Activated effector memory CD4-positive, alpha-beta T cell treated with anti-CD3 and anti-CD28 coated beads, Interleukin-2, amount 50 U/mL, for 16 hours (primary cell): ENCODE measurements around the gene RASGEF1C.
"Not testable (repeated sequence)": the region's sequence is repeated elsewhere in the genome, so short reads cannot be mapped to it uniquely, and the experiment has no call there.

Experiments used
- DNase-seq: peaks from one replicate; pipeline ENCODE4 v3.0.0-alpha.2; 2020

Gene RASGEF1C

DNA sequence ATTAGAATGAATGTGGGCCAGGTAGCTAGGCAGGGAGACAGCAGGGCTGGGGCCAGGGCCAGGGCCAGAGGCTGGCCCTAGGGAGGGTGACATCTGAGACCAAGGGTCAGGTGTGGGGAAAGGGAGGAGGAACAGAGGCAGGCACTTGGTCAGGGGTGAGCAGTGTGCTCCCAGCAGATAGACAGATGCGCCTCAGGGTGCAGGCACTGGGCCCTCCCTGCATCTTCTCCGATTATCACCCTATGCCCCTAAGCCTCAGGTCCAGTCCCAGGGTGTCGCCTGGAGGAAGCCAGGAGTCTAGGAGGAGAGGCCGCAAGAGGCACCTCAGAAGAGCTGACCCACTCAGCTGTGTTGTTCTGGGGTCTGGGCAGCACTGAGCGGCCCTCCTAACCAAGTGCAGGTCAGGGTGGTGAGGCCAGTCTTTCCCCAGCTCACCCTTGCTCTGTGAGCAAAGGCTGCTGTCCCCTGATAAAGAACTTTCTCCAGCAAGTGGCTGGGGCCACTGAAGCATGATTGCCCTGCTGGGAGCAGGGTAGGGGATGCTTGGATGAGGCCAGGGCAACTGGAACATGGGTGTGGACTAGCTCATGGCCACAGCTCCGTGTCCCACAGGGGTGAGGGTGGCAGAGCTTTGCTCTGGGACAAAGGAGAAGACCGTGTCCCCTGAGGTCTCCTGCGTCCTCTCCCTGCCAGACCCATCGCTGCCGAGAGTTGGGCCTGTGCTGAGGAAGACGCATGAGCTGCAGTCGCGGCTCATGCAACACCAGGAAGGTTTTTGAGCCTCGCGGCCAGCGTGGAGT is 2.1 kb upstream of the RASGEF1C start:
- DNase-seq, result no peak

DNA sequence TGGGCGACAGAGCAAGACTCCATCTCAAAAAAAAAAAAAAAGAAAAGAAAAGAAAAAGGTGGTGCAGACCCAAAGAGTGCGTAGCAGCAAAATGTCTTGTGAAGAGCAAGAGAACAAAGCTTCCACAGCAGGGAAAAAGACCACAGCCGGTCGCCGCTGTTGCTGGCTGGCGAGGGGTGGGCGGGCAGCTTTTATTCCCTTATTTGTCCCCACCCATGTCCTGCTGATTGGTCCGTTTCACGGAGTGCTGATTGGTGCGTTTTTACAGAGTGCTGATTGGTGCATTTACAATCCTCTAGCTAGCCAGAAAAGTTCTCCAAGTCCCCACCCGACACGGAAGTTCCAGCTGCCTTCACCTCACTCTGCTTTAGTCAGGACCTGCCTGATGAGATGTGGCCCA is 1.1 kb upstream of the RASGEF1C start:
- not testable (repeated sequence) for DNase-seq

GRCh38 chr5:180208435-180209081 is 453 bp downstream of the RASGEF1C start:
- no peak for DNase-seq

- DNase-seq, result no peak
Measured at GRCh38 chr5:180208038-180208434, 975 bp downstream of the RASGEF1C start.

DNA sequence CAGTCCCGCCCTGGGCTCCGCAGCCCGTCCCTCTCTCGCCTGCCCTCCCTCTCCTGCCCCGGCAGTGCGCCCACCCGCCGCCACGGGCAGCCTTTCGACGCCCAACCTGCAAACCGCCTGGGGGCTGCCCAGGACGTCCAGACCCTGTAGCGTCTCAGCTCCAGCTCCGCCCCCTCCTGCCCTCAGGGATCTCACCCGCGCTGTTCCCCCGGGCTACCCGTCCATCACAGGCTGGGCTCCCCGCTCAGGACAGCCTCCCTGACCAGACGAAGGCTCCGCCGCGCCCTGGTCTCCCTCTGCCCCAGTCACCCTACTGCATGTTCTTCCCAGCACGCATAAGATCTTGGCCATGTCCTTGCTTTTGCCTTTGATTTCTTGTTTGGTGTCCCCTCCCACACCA is 1.4 kb downstream of the RASGEF1C start:
- no peak for DNase-seq

DNA sequence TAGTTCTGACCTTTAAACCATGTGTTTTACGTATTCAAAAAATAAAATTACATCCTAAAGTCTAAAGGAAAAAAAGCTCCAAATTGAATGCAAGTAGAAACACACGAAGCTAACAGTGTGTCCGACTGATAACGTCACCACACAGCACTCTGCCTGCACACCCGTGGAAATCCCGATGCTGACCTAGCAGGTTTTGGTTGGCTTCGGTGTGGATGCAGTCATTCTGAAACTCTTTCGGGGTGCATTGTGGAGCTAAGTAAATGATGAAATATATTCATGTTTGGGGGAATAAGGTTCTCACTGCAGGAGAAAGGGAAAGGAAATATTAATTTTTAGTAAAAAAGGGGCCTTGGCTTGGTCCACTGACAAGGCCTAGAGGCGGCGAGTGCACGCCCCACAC is 2.0 kb downstream of the RASGEF1C start:
- no peak for DNase-seq

DNA sequence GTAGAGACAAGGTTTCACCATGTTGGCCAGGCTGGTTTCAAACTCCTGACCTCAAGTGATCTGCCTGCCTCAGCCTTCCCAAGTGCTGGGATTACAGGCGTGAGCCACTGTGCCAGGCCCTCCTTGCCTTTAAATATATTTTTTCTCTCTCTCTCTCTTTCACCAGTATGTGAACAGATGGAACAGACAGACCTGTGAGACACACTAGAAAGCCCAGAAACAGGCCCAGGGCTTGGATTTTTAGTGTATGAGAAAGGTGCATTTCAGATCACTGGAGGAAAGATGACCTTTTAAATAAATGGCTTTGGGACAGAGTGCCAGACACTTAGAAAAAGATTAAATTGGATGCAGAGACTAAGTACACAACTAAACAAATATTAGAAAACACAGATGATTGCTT is 3.1 kb downstream of the RASGEF1C start:
- DNase-seq, result no peak

DNA sequence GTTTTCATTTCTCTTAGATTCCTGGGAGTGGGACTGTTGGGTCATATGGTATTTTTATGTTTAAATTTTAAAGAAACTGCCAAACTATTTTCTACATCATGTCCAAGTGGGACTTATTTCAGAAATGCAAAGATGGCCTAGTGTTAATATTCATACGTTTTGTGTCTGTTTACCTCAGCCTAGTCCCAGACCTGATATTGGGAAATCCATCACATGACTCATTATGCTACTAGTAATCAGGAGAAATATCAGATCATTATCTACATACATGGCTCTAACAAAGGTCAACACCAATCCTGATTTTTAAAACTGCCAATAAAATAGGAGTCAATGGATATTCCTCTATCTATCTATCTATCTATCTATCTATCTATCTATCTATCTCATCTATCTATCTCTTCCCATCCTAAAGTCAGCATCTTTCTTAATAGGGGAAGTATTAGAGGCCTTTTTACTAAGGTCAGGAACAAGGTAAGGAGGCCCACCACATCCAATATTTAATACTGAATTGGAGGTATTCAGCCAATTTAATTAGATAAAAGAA is 4.7 kb downstream of the RASGEF1C start:
- no peak for DNase-seq

GRCh38 chr5:180202939-180203573 is 6.0 kb downstream of the RASGEF1C start:
- no peak for DNase-seq

- no peak for DNase-seq
Measured at GRCh38 chr5:180201051-180201987, 7.7 kb downstream of the RASGEF1C start.

GRCh38 chr5:180199390-180199789 is 9.6 kb downstream of the RASGEF1C start:
- DNase-seq, result no peak

DNA sequence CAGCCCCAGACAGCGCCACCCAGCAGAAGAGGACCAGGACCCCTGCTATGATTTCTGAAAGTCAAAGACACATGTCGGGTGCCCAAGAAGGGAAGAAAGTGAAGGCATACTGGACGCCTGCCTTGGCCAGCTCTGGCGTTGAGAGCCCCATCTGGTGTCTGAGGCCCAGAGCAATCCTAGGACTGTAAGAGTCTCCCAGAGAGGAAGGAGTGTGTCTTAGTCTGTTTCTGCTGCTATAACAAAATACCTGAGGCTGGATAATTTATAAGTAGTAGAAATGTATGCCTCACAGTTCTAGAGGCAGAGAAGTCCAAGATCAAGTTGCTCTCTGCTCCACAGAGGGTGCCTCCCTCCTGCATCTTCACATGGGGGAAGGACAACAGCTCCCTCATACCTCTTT is 10.8 kb downstream of the RASGEF1C start:
- DNase-seq, result no peak

DNA sequence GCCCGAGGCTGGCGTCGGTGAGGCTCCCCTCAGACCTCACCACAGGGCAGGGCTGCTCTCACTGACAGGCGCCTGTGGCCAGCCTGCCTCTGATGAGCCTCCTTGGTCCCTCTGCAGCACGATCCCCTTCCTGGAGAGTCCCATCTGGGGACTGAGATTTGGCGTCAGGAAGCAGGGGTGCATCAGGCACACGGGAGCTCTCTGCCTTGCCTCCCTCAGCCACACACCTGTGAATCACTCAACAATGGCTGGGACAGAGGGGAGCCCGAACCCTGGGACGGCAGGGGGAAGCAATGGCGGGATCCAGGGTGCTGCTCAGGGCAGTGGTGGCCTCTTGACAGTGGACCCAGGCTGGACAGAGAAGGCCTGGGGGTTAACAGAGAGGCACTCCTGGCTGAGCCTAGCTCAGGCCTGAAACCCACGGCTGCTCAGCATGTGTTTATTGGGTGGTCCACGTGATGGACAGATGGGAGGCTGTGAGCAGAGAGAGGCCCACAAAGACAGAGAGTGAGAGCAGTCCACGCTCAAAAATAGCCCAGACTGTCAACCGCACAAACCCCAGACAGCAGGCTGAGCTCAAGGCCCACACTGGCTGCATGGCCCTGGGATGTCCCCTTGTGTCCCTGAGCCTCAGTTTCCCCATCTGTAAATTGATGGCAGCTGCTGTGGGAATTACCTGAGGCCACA is 11.9 kb downstream of the RASGEF1C start:
- no peak for DNase-seq

DNA sequence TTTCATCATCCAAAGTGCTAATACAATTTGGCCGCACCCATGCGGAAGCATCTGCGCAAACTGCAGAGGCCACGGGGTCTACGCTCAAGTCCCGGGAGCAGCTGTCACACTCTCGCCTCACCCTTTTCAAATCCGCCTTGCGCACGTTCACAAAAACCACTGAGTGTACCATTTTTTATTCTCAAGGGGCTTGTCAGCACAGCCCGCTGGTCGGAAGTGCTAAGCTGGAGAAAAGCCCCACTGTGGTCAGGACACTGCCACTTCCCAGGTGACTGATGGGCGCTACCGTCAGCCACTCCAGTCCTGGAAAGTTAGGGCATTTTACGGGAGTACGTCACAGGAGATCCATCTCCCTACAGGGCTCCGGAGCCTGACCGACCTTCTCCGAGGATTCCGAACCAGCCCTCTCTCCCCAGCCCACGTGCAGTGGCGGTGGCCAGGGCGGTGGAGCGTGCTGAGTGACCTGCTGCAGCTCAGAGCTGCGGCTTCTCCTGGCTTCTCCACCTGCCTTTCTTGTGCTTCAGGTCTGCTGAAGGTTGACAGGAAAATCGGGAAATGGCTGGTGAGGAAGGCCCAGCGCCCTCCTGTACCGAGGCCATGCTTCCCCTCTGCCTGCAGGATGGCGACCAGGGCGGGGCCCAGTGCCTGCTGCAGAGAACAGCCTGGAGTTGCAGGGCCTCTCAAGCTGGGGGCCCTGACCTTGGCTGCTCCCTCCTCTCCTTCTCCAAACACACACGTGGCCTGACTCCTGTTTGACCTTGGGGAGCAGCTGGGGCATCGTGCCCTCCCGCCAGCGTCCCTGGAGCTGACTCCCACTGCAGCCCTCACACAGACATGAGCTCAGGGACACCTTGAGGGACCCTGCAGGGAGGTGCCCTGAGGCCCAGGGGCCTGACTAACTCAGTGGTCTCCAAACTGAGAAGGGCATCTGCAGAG is 14.3 kb downstream of the RASGEF1C start:
- DNase-seq, result no peak

- DNase-seq, result no peak
Measured at GRCh38 chr5:180193749-180194375, 15.1 kb downstream of the RASGEF1C start.

DNA sequence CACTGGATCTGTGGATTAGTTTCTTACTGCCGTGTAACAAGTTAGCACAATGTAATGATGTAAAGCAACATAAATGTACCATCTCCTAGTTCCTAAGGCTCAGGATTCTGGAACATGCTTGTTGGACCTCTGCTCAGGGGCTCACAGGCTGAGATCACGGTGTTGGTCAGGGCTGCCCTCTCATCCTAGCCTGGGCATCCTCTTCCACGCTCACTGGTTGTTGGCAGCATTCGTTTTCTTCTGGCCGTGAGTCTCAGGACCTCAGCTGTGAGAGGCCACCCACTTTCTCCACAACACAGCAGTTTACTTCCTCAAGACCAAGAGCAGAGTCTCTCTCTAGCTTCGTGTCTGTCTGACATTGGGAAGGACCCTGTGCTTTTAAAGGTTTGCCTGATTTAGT is 17.3 kb downstream of the RASGEF1C start:
- DNase-seq, result no peak

GRCh38 chr5:180187767-180188166 is 21.2 kb downstream of the RASGEF1C start:
- no peak for DNase-seq

- no peak for DNase-seq
Measured at GRCh38 chr5:180180846-180181245, 28.2 kb downstream of the RASGEF1C start.

GRCh38 chr5:180180421-180180820 is 28.6 kb downstream of the RASGEF1C start:
- no peak for DNase-seq
